Frontal cortex (tissue), 1 donor: ENCODE measurements around the gene CPSF4. TPM values are rescaled to one million over a fixed set of nuclear protein-coding genes. Genes with fewer than 3 reads are reported as not detected.

Source experiments
- total RNA-seq: library from RNA; depleted of rRNA; stranded (reverse); fragments of >200 nt; gene quantifications from one replicate; pipeline ENCODE4 v1.2.3, GENCODE V29; 2014

CPSF4 gene
- total RNA-seq, 1 donor from 2014 or later = 19.6 TPM

Other genes with a start within 250 kb of the CPSF4 start
- not detected for gene KPNA7, start 230.8 kb upstream of the CPSF4 start, total RNA-seq
- gene MYH16, start 166.1 kb upstream of the CPSF4 start, total RNA-seq = not detected
- 101 TPM for gene ARPC1A, start 113.0 kb upstream of the CPSF4 start, total RNA-seq
- gene ARPC1B, start 64.2 kb upstream of the CPSF4 start, total RNA-seq = 15.1 TPM
- gene PDAP1, start 30.3 kb upstream of the CPSF4 start, total RNA-seq = 15.1 TPM
- gene BUD31, start 30.0 kb upstream of the CPSF4 start, total RNA-seq = 68.5 TPM
- gene PTCD1, start 145 bp upstream of the CPSF4 start, total RNA-seq = 5.7 TPM
- 350 TPM for gene ATP5MF, start 27.2 kb downstream of the CPSF4 start, total RNA-seq
- gene ZNF789, start 33.9 kb downstream of the CPSF4 start, total RNA-seq = 20.8 TPM
- 43.2 TPM for gene ZNF394, start 61.3 kb downstream of the CPSF4 start, total RNA-seq
- 20.4 TPM for gene ZKSCAN5, start 65.7 kb downstream of the CPSF4 start, total RNA-seq
- 19.6 TPM for gene FAM200A, start 113.2 kb downstream of the CPSF4 start, total RNA-seq
- gene ZNF655, start 119.7 kb downstream of the CPSF4 start, total RNA-seq = 59.9 TPM
- gene TMEM225B, start 159.3 kb downstream of the CPSF4 start, total RNA-seq = not detected
- 12.2 TPM for gene ZSCAN25, start 178.0 kb downstream of the CPSF4 start, total RNA-seq
- 1.6 TPM for gene CYP3A5, start 241.1 kb downstream of the CPSF4 start, total RNA-seq